Measurements from ENCODE around the gene ETS2.

The ETS2 gene

GRCh38 chr21:38769191-38769780 lies 36.4 kb upstream of the ETS2 start:
- Histone ChIP-seq H3K27me3 (ENCODE audit: control insufficient read depth, insufficient read depth, low read length) (no peaks in the 10 kb centered on the region), H3K36me3 (ENCODE audit: control insufficient read depth, insufficient read depth, low read length) (no peaks in the 10 kb centered on the region), H3K4me1 (ENCODE audit: control insufficient read depth, insufficient read depth, low read length) (no peaks in the 10 kb centered on the region), H3K9ac (ENCODE audit: low read depth, low read length) (no peak overlapping the region), H3K9me3 (ENCODE audit: control insufficient read depth, insufficient read depth, low read length) (no peaks in the 10 kb centered on the region), H3K4me3 (ENCODE audit: low read depth, low read length) (no peak overlapping the region), H3K27ac (ENCODE audit: low read depth, low read length) (no peak overlapping the region)

- no peaks in the 10 kb centered on the region for H3K4me1 ChIP-seq (ENCODE audit: control insufficient read depth, insufficient read depth, low read length)
- H3K4me3 ChIP-seq (ENCODE audit: low read depth, low read length) = no peak overlapping the region
- H3K9me3 ChIP-seq (ENCODE audit: control insufficient read depth, insufficient read depth, low read length) = no peaks in the 10 kb centered on the region
- no peak overlapping the region for H3K9ac ChIP-seq (ENCODE audit: low read depth, low read length)
- H3K27me3 ChIP-seq (ENCODE audit: control insufficient read depth, insufficient read depth, low read length) = no peaks in the 10 kb centered on the region
- H3K36me3 ChIP-seq (ENCODE audit: control insufficient read depth, insufficient read depth, low read length) = no peaks in the 10 kb centered on the region
- no peak overlapping the region for H3K27ac ChIP-seq (ENCODE audit: low read depth, low read length)
Measured at GRCh38 chr21:38770660-38771059, 35.1 kb upstream of the ETS2 start.

- Histone ChIP-seq H3K4me3 (ENCODE audit: low read depth, low read length) (no peak overlapping the region), H3K27me3 (ENCODE audit: control insufficient read depth, insufficient read depth, low read length) (no peaks in the 10 kb centered on the region), H3K27ac (ENCODE audit: low read depth, low read length) (no peak overlapping the region), H3K9ac (ENCODE audit: low read depth, low read length) (no peak overlapping the region), H3K4me1 (ENCODE audit: control insufficient read depth, insufficient read depth, low read length) (no peaks in the 10 kb centered on the region), H3K36me3 (ENCODE audit: control insufficient read depth, insufficient read depth, low read length) (no peaks in the 10 kb centered on the region), H3K9me3 (ENCODE audit: control insufficient read depth, insufficient read depth, low read length) (no peaks in the 10 kb centered on the region)
Measured at GRCh38 chr21:38771536-38771935, 34.2 kb upstream of the ETS2 start.

GRCh38 chr21:38772646-38773045 lies 33.1 kb upstream of the ETS2 start:
- no peaks in the 10 kb centered on the region for H3K4me1 ChIP-seq (ENCODE audit: control insufficient read depth, insufficient read depth, low read length)
- H3K9ac ChIP-seq (ENCODE audit: low read depth, low read length) = no peak overlapping the region
- no peaks in the 10 kb centered on the region for H3K36me3 ChIP-seq (ENCODE audit: control insufficient read depth, insufficient read depth, low read length)
- no peaks in the 10 kb centered on the region for H3K9me3 ChIP-seq (ENCODE audit: control insufficient read depth, insufficient read depth, low read length)
- H3K4me3 ChIP-seq (ENCODE audit: low read depth, low read length) = no peak overlapping the region
- H3K27ac ChIP-seq (ENCODE audit: low read depth, low read length) = no peak overlapping the region
- no peaks in the 10 kb centered on the region for H3K27me3 ChIP-seq (ENCODE audit: control insufficient read depth, insufficient read depth, low read length)

- H3K36me3 ChIP-seq (ENCODE audit: control insufficient read depth, insufficient read depth, low read length) = no peaks in the 10 kb centered on the region
- no peak overlapping the region for H3K4me3 ChIP-seq (ENCODE audit: low read depth, low read length)
- no peaks in the 10 kb centered on the region; the same call in 1 of the 2 replicates for H3K9me3 ChIP-seq (ENCODE audit: control insufficient read depth, insufficient read depth, low read length)
- no peaks in the 10 kb centered on the region for H3K27me3 ChIP-seq (ENCODE audit: control insufficient read depth, insufficient read depth, low read length)
- H3K4me1 ChIP-seq (ENCODE audit: control insufficient read depth, insufficient read depth, low read length) = no peaks in the 10 kb centered on the region
- no peak overlapping the region for H3K27ac ChIP-seq (ENCODE audit: low read depth, low read length)
- H3K9ac ChIP-seq (ENCODE audit: low read depth, low read length) = no peak overlapping the region
Measured at GRCh38 chr21:38773099-38774061, 32.3 kb upstream of the ETS2 start.

GRCh38 chr21:38774152-38774551 lies 31.6 kb upstream of the ETS2 start:
- Histone ChIP-seq H3K27me3 (ENCODE audit: control insufficient read depth, insufficient read depth, low read length) (no peaks in the 10 kb centered on the region), H3K27ac (ENCODE audit: low read depth, low read length) (no peak overlapping the region), H3K4me3 (ENCODE audit: low read depth, low read length) (no peak overlapping the region), H3K9me3 (ENCODE audit: control insufficient read depth, insufficient read depth, low read length) (no peaks in the 10 kb centered on the region; the same call in 1 of the 2 replicates), H3K4me1 (ENCODE audit: control insufficient read depth, insufficient read depth, low read length) (no peaks in the 10 kb centered on the region), H3K36me3 (ENCODE audit: control insufficient read depth, insufficient read depth, low read length) (no peaks in the 10 kb centered on the region), H3K9ac (ENCODE audit: low read depth, low read length) (no peak overlapping the region)

- no peaks in the 10 kb centered on the region; the same call in 1 of the 2 replicates for H3K9me3 ChIP-seq (ENCODE audit: control insufficient read depth, insufficient read depth, low read length)
- H3K27ac ChIP-seq (ENCODE audit: low read depth, low read length) = no peak overlapping the region
- H3K36me3 ChIP-seq (ENCODE audit: control insufficient read depth, insufficient read depth, low read length) = no peaks in the 10 kb centered on the region
- no peak overlapping the region for H3K4me3 ChIP-seq (ENCODE audit: low read depth, low read length)
- H3K27me3 ChIP-seq (ENCODE audit: control insufficient read depth, insufficient read depth, low read length) = no peaks in the 10 kb centered on the region
- H3K9ac ChIP-seq (ENCODE audit: low read depth, low read length) = no peak overlapping the region
- H3K4me1 ChIP-seq (ENCODE audit: control insufficient read depth, insufficient read depth, low read length) = no peaks in the 10 kb centered on the region
Measured at GRCh38 chr21:38774586-38775285, 31.0 kb upstream of the ETS2 start.

GRCh38 chr21:38775733-38776132 lies 30.0 kb upstream of the ETS2 start:
- H3K9me3 ChIP-seq (ENCODE audit: control insufficient read depth, insufficient read depth, low read length) = no peaks in the 10 kb centered on the region; the same call in 1 of the 2 replicates
- H3K9ac ChIP-seq (ENCODE audit: low read depth, low read length) = no peak overlapping the region
- H3K4me1 ChIP-seq (ENCODE audit: control insufficient read depth, insufficient read depth, low read length) = no peaks in the 10 kb centered on the region
- H3K27ac ChIP-seq (ENCODE audit: low read depth, low read length) = no peak overlapping the region
- H3K4me3 ChIP-seq (ENCODE audit: low read depth, low read length) = no peak overlapping the region
- H3K27me3 ChIP-seq (ENCODE audit: control insufficient read depth, insufficient read depth, low read length) = no peaks in the 10 kb centered on the region
- H3K36me3 ChIP-seq (ENCODE audit: control insufficient read depth, insufficient read depth, low read length) = no peaks in the 10 kb centered on the region

- Histone ChIP-seq H3K27me3 (ENCODE audit: control insufficient read depth, insufficient read depth, low read length) (no peaks in the 10 kb centered on the region), H3K4me1 (ENCODE audit: control insufficient read depth, insufficient read depth, low read length) (no peaks in the 10 kb centered on the region), H3K9ac (ENCODE audit: low read depth, low read length) (no peak overlapping the region), H3K27ac (ENCODE audit: low read depth, low read length) (no peak overlapping the region), H3K9me3 (ENCODE audit: control insufficient read depth, insufficient read depth, low read length) (peaks cover 5% of the 10 kb centered on the region; the same call in 1 of the 2 replicates), H3K36me3 (ENCODE audit: control insufficient read depth, insufficient read depth, low read length) (no peaks in the 10 kb centered on the region), H3K4me3 (ENCODE audit: low read depth, low read length) (no peak overlapping the region)
Measured at GRCh38 chr21:38777015-38777414, 28.7 kb upstream of the ETS2 start.

GRCh38 chr21:38777531-38777930 lies 28.2 kb upstream of the ETS2 start:
- no peak overlapping the region for H3K4me3 ChIP-seq (ENCODE audit: low read depth, low read length)
- H3K9ac ChIP-seq (ENCODE audit: low read depth, low read length) = no peak overlapping the region
- H3K4me1 ChIP-seq (ENCODE audit: control insufficient read depth, insufficient read depth, low read length) = no peaks in the 10 kb centered on the region
- H3K36me3 ChIP-seq (ENCODE audit: control insufficient read depth, insufficient read depth, low read length) = no peaks in the 10 kb centered on the region
- H3K27ac ChIP-seq (ENCODE audit: low read depth, low read length) = no peak overlapping the region
- no peaks in the 10 kb centered on the region for H3K27me3 ChIP-seq (ENCODE audit: control insufficient read depth, insufficient read depth, low read length)
- H3K9me3 ChIP-seq (ENCODE audit: control insufficient read depth, insufficient read depth, low read length) = peaks cover 8% of the 10 kb centered on the region; the same call in 1 of the 2 replicates

Data from HUES48 (cell line).